ENCODE measurements around the gene PBX3.

Gene PBX3

DNA sequence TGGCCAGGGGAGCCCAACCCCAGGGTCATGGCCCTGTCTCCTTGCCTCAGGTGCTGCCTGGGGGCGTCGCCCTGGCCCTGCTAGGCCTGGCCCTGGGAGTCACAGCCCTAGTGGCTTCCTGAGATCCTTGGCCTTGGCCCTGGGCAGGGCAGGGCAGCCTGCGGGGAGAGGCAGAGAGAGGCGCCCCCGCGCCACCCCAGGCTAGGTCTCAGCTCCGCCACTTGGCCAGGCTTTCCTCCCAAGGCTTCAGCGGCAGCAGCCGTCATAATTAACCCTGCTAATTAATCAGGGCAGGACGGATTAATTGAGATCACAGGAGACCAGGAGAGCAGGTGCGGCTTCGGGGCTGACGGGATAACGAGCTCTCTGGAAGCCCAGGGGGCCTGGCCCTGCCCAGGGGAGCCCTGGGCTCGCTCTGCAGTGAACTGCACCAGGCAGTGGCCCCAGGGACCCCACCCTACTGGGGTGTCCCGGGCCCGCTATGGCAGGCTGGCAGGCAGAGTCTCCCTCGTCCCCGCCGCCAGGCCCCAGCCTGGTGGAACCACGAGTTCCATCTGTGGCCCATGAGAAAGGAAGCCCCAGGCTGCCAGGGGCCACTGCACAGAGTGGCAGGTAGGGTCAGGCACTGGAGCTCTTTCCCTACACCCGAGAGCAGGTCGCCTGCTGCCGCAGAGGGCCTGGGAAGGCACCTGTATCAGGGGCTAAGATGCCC lies 269.6 kb downstream of the PBX3 start:
- no peaks in the 10 kb centered on the region for H3K36me3 Mint-ChIP-seq (ENCODE audit: low read depth)
- H3K9me3 Mint-ChIP-seq: no peaks in the 10 kb centered on the region
- TF ChIP-seq, protein P1, sequence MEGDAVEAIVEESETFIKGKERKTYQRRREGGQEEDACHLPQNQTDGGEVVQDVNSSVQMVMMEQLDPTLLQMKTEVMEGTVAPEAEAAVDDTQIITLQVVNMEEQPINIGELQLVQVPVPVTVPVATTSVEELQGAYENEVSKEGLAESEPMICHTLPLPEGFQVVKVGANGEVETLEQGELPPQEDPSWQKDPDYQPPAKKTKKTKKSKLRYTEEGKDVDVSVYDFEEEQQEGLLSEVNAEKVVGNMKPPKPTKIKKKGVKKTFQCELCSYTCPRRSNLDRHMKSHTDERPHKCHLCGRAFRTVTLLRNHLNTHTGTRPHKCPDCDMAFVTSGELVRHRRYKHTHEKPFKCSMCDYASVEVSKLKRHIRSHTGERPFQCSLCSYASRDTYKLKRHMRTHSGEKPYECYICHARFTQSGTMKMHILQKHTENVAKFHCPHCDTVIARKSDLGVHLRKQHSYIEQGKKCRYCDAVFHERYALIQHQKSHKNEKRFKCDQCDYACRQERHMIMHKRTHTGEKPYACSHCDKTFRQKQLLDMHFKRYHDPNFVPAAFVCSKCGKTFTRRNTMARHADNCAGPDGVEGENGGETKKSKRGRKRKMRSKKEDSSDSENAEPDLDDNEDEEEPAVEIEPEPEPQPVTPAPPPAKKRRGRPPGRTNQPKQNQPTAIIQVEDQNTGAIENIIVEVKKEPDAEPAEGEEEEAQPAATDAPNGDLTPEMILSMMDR (IDR thresholded peaks at IDR 0.05; ENCODE audit: unreplicated experiment in 3 of 3): no peak
- H3K4me1 Mint-ChIP-seq: no peaks in the 10 kb centered on the region
- H3K4me3 Mint-ChIP-seq: no peak overlapping the region
- peaks cover 8% of the 10 kb centered on the region for H3K27me3 Mint-ChIP-seq (ENCODE audit: low read depth)
- H3K27ac Mint-ChIP-seq: no peak overlapping the region

Data from nephron (organoid).